Activated B cell treated with CpG ODN at 0.5 μM for 24 hours (primary cell): ENCODE results near the gene DBR1. TPM values are rescaled to one million over a fixed set of nuclear protein-coding genes. Genes with fewer than 3 reads are reported as not detected.

Experiments used
- ATAC-seq: fragments of 200-7000 bp; cut with Tn5 transposase; one replicate; pipeline ENCODE4 v1.10.0; 2021; ENCODE audit warnings: low read depth, mild to moderate bottlenecking, moderate library complexity
- CTCF ChIA-PET: fragments of 350-600 bp; sonication (Branson Sonifier 250); formaldehyde crosslinking; loops from one replicate; lab custom pipeline; 2021; ENCODE audit warnings: antibody characterized with exemption; lab: Charles Lee
- POLR2A ChIA-PET: fragments of 350-600 bp; sonication (Branson Sonifier 250); formaldehyde crosslinking; loops from one replicate; lab custom pipeline; 2021; ENCODE audit warnings: antibody characterized with exemption; lab: Charles Lee
- DNase-seq: peaks from one replicate; pipeline ENCODE4 v3.0.0; 2022
- H3K27ac Mint-ChIP-seq: one replicate; pipeline ENCODE4 v1.8.0; 2020; ENCODE audit warnings: mixed read lengths
- H3K27me3 Mint-ChIP-seq: one replicate; pipeline ENCODE4 v1.8.0; 2021; ENCODE audit warnings: mixed read lengths
- H3K36me3 Mint-ChIP-seq: one replicate; pipeline ENCODE4 v1.8.0; 2021; ENCODE audit warnings: low read depth, mixed read lengths
- H3K4me1 Mint-ChIP-seq: one replicate; pipeline ENCODE4 v1.8.0; 2021; ENCODE audit warnings: mixed read lengths
- H3K4me3 Mint-ChIP-seq: one replicate; pipeline ENCODE4 v1.8.0; 2020; ENCODE audit warnings: mild to moderate bottlenecking, mixed read lengths
- H3K9me3 Mint-ChIP-seq: one replicate; pipeline ENCODE4 v1.8.0; 2020; ENCODE audit warnings: mixed read lengths
- intact Hi-C: fragments of 100-400 bp; cut with micrococcal nuclease; formaldehyde crosslinking; loops from one replicate; pipeline ENCODE4 v1.15.1; 2024
- total RNA-seq: library from RNA; stranded (reverse); gene quantifications from 2 replicates; pipeline ENCODE4 v1.2.3, GENCODE V29; 2022
- TF ChIP-seq, protein P1 (sequence below): fragments of 200-600 bp; IDR thresholded peaks from one replicate; pipeline ENCODE4 v1.8.0; 2022; ENCODE audit warnings: antibody characterized with exemption, mild to moderate bottlenecking

DBR1 gene
- total RNA-seq, 1 donor from 2014 or later, result 19.6 TPM

DNA sequence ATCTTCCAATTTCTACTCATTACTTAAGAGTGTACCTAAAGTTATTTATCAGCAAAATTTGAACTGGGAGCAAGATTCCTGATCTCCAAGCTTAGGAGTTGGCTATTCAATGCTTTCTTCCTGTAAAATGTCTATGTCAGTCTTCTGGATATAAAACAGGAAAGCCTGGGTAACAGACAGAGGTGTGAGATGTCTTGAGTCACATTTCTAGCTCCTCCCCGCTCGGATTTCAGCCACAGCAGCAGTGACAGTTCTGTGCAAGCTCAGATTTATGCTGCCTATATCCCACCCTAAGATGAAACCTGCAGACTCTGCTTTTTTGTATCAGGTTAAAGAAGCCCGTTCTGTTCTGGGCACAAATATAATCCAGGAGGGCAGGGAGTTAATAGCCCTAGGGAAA is 10.3 kb upstream of the DBR1 start:
- Mint-ChIP-seq H3K27ac (no peak overlapping the region), H3K36me3 (peaks cover 10% of the 10 kb centered on the region), H3K4me1 (peaks cover 28% of the 10 kb centered on the region), H3K4me3 (no peak overlapping the region), H3K9me3 (no peaks in the 10 kb centered on the region), H3K27me3 (peaks cover 5% of the 10 kb centered on the region)
- DNase-seq (no peak), ATAC-seq (no peak)
- CTCF ChIA-PET, result no interaction called here
- intact Hi-C loops, result loop anchor here (5.0 to 10.0 kb wide), 3 partner anchors 37 to 1323 kb away; partner anchors contain the start of genes MRPS22 and NCK1
- TF ChIP-seq, protein P1, sequence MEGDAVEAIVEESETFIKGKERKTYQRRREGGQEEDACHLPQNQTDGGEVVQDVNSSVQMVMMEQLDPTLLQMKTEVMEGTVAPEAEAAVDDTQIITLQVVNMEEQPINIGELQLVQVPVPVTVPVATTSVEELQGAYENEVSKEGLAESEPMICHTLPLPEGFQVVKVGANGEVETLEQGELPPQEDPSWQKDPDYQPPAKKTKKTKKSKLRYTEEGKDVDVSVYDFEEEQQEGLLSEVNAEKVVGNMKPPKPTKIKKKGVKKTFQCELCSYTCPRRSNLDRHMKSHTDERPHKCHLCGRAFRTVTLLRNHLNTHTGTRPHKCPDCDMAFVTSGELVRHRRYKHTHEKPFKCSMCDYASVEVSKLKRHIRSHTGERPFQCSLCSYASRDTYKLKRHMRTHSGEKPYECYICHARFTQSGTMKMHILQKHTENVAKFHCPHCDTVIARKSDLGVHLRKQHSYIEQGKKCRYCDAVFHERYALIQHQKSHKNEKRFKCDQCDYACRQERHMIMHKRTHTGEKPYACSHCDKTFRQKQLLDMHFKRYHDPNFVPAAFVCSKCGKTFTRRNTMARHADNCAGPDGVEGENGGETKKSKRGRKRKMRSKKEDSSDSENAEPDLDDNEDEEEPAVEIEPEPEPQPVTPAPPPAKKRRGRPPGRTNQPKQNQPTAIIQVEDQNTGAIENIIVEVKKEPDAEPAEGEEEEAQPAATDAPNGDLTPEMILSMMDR, result no peak
- POLR2A ChIA-PET, result no interaction called here

DNA sequence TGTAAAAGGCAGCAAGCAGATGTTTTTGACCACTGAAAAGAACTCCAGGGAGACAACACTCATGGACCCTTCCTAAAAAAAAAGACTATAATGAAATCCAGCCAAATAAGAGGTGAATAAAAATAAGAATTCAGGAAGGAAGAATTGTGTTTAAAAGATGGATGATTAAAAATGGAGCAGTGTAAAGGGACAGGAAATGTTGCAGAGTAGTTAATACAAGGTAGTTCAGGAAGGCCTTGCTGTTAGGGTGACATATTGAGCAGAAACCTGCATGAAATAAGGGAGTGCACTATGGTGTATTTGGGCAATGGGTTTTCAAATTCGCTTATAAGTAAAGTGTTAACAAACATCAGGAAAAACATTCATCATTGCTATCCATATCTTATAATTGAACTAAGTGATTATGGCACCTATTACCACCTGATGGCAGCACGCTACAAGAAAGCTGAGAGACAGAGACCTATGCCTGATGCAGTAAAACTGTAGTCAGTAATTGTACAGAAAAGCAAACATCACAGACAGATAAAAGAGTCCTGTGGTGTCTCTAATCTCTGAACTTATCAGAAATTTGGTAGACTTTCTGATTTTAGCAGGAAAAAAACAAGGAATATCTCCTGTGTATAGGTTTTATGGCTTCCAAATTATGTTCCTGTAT is 5.8 kb upstream of the DBR1 start:
- H3K4me3 Mint-ChIP-seq, result no peak overlapping the region
- intact Hi-C loops, result loop anchor here (2.0 to 10.0 kb wide), 2 partner anchors 742 to 1164 kb away; partner anchors contain the start of gene MRPS22

DNA sequence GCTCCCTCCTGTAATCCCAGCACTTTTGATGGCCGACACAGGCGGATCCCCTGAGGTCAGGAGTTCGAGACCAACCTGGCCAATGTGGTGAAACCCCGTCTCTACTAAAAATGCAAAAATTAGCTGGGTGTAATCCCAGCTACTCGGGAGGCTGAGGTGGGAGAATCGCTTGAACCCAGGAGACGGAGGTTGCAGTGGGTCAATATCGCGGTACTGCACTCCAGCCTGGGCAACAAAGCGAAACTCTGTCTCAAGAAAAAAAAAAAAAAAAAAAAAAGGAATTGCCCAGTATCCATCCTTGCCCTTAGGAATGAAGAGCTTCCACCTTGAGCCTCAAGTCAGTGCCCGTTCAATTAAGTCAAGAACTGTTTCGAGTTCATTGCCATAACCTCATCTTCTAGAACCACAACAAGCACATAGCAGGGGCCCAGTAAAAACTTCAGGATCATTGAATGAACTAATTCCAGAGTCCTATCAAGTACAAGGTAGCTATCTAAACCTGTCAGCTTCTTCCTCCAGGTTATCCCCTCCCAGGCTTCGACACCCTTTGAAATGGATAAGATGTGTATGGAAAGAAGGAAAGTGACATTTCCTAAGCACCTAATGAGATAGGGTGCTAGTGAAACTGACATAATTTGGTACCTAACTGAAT is 826 bp downstream of the DBR1 start:
- H3K27ac Mint-ChIP-seq, result peak overlapping the region; percentile 98
- H3K27me3 Mint-ChIP-seq, result no peaks in the 10 kb centered on the region
- peak overlapping the region; percentile 99 for H3K4me3 Mint-ChIP-seq
- ChIA-PET POLR2A (interaction anchor here (0.6 to 2.6 kb wide), 3 partner anchors 13 to 1978 kb away, joined by 3 to 42 read pairs (median 5); partner anchors contain the start of genes ARMC8 and MSL2), CTCF (interaction anchor here (1.3 to 1.6 kb wide), 2 partner anchors 13 to 743 kb away, joined by 3 to 6 read pairs; partner anchors contain the start of gene ARMC8)
- DNase-seq (no peak), ATAC-seq (no peak)
- peaks cover 29% of the 10 kb centered on the region for H3K4me1 Mint-ChIP-seq
- intact Hi-C loops, result loop anchor here (1.0 to 5.0 kb wide), 3 partner anchors 13 to 1982 kb away; partner anchors contain the start of genes ARMC8 and CEP70
- TF ChIP-seq, protein P1, result no peak
- H3K9me3 Mint-ChIP-seq, result no peaks in the 10 kb centered on the region
- peaks cover 34% of the 10 kb centered on the region for H3K36me3 Mint-ChIP-seq

More for the DNA sequence above, 5.8 kb upstream of the DBR1 start:
- H3K27me3 Mint-ChIP-seq, result peaks cover 3% of the 10 kb centered on the region
- no peak overlapping the region for H3K27ac Mint-ChIP-seq
- H3K4me1 Mint-ChIP-seq, result no peaks in the 10 kb centered on the region
- no peaks in the 10 kb centered on the region for H3K9me3 Mint-ChIP-seq
- ATAC-seq, result peak; percentile 64
- H3K36me3 Mint-ChIP-seq, result no peaks in the 10 kb centered on the region
- DNase-seq, result no peak
- POLR2A ChIA-PET, result no interaction called here
- CTCF ChIA-PET, result no interaction called here
- TF ChIP-seq, protein P1, result no peak

DNA sequence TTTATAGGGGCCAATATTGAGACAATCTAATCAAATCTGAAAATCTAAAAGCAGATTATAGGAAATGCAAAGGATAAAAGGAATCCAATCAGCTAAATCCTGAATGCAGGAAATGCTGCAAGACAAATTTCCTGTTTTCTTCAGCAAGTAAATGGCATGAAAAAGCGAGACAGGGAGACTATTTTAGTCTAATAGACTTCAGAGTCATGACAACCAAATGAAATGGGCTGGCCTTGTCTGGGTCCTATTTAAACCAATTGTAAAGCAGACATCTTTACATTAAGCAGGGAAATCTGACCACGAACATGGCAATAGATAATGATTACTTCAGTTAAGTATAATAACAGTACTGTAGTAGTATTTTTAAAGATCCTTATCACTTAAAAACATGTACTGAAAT is 2.1 kb downstream of the DBR1 start:
- H3K4me3 Mint-ChIP-seq, result peak overlapping the region; percentile 29
- no peaks in the 10 kb centered on the region for H3K9me3 Mint-ChIP-seq
- H3K4me1 Mint-ChIP-seq, result peaks cover 29% of the 10 kb centered on the region
- CTCF ChIA-PET, result interaction anchor here (0.7 to 1.2 kb wide), 2 partner anchors 14 to 1837 kb away, joined by 3 read pairs; no protein-coding TSS in a partner anchor
- intact Hi-C loops, result loop anchor here (5.0 kb wide), 1 partner anchor 1980 kb away; no protein-coding TSS in a partner anchor
- no peaks in the 10 kb centered on the region for H3K27me3 Mint-ChIP-seq
- DNase-seq (no peak), ATAC-seq (no peak)
- peak overlapping the region; percentile 33 for H3K27ac Mint-ChIP-seq
- H3K36me3 Mint-ChIP-seq, result peaks cover 44% of the 10 kb centered on the region
- POLR2A ChIA-PET, result no interaction called here
- TF ChIP-seq, protein P1, result no peak

DNA sequence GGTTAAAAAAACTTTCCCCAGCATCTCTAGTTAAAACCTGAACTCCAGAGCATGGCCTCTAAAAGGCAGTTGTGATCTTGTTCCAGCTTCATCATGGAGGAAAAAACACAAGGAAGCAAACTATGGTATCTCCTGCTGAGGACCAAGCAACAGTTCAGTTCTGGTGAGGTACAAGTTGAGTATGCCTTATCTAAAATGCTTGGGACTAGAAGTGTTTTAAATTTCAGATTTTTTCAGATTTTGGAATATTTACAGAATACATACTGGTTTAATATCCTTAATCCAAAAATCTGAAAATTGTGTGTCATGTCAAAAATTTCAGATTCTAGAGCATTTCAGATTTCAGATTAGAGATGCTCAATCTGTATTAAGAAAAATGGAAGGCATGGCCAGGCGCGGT is 9.7 kb downstream of the DBR1 start:
- DNase-seq, result no peak
- Mint-ChIP-seq H3K27ac (no peak overlapping the region), H3K9me3 (no peaks in the 10 kb centered on the region), H3K4me1 (no peaks in the 10 kb centered on the region), H3K36me3 (peaks cover 78% of the 10 kb centered on the region), H3K4me3 (no peak overlapping the region), H3K27me3 (no peaks in the 10 kb centered on the region)
- POLR2A ChIA-PET, result no interaction called here
- CTCF ChIA-PET, result no interaction called here
- ATAC-seq, result no peak
- TF ChIP-seq, protein P1, result no peak
- intact Hi-C loops, result loop anchor here (5.0 kb wide), 1 partner anchor 37 kb away; no protein-coding TSS in a partner anchor
